Epithelial cell of proximal tubule (primary cell): ENCODE results near the gene DLG5. TPM values are rescaled to one million over a fixed set of nuclear protein-coding genes. Genes with fewer than 3 reads are reported as not detected.

ENCODE experiments used
- DNase-seq: peaks from one replicate; pipeline ENCODE4 v3.0.0-alpha.2; 2011; ENCODE audit warnings: low read depth
- H3K4me3 ChIP-seq: 2 replicates; pipeline ENCODE4 v1.5.1; 2011; ENCODE audit warnings: low read depth, mild to moderate bottlenecking, low read length
- CTCF ChIP-seq: conservative IDR thresholded peaks from 2 replicates; pipeline ENCODE4 v1.5.1; 2012; ENCODE audit warnings: low read depth, mild to moderate bottlenecking, low read length
- total RNA-seq: library from RNA; depleted of rRNA; stranded (reverse); fragments of >200 nt; gene quantifications from 2 replicates; pipeline ENCODE4 v1.2.3, GENCODE V29; 2015

DLG5 gene
- total RNA-seq, 1 donor from 2014 or later = 23.4 TPM

GRCh38 chr10:77922055-77922454 lies 4.5 kb downstream of the DLG5 start:
- no peak for DNase-seq
- H3K4me3 ChIP-seq = no peak overlapping the region
- TF ChIP-seq CTCF = no peak

- no peak for DNase-seq
- no peak for TF ChIP-seq CTCF
- no peak overlapping the region for H3K4me3 ChIP-seq
Measured at GRCh38 chr10:77921395-77921794, 5.2 kb downstream of the DLG5 start.

GRCh38 chr10:77920495-77920894 lies 6.1 kb downstream of the DLG5 start:
- no peak overlapping the region for H3K4me3 ChIP-seq
- DNase-seq = no peak
- TF ChIP-seq CTCF = no peak

DNA sequence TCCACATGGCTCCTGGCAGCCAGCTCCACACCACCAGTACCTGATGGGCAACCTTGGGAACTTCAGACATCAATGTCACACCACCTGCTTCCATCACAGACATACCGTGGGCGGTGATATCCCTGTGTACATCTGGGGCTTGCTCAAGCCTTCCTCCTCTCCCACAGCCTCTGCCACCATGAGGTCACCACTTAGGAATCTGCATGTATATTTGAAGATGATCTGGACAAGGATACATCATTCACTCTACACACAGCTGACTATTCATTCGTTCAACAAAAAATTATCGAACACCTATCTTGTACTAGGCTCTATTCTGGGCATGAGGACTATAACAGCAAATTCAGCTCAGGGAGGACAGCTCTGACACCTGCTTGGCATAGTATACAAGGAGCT lies 6.8 kb downstream of the DLG5 start:
- no peak for TF ChIP-seq CTCF
- H3K4me3 ChIP-seq = no peak overlapping the region
- DNase-seq = no peak

DNA sequence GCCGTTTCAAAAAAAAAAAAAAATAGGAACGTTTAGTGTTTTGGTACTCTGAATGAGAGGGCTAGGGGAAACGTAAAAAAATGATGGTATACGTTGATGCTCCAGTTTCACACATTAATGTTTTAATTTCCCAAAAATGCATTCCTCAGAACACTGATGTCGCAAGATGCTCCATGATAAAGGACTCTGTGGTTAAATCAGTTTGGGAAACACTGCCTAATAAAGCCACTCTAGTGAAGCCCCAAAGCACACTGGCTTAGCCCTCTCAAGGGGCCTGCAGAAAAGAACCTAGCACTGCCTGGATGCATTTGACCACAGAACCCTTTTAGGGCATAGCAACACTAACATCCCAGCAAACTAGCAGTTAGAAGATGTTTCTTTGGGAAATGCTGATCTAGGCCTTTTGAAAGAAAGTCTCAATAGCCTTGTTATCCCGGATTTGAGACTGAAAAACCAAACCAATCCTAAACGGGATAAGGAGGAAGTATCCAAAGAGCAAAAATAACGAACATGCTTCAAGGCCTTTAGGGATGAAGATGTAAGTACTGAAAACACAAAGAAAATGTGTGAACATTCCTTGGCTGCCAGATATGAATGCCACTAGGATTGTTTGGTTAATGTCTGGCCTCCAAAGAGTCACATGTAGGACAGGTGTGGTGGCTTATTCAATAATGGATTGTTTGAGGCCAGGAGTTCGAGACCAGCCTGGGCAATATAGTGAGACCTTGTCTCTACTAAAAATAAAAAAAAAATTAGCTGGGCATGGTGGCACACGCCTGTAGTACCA lies 11.0 kb downstream of the DLG5 start:
- TF ChIP-seq CTCF = no peak
- H3K4me3 ChIP-seq = no peak overlapping the region
- DNase-seq = no peak

DNA sequence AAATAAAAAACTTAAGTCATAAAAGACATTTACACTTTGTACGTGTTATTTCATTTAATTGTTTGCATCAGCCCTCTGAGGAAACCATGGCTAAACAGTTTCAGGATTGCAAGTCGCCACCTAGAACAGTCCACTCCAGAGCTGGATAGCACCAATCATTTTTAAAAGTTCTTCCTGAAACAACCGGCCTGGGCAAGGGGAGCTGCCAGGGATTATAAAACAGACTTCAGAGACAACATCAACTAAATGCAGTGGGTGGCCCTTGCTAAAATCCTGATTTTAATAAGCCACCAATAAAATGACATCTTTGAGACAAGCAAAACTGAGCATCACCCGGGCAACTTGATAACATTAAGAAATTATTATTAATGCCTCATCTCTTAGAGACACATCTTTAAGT lies 13.5 kb downstream of the DLG5 start:
- no peak overlapping the region for H3K4me3 ChIP-seq
- DNase-seq = no peak
- no peak for TF ChIP-seq CTCF

DNA sequence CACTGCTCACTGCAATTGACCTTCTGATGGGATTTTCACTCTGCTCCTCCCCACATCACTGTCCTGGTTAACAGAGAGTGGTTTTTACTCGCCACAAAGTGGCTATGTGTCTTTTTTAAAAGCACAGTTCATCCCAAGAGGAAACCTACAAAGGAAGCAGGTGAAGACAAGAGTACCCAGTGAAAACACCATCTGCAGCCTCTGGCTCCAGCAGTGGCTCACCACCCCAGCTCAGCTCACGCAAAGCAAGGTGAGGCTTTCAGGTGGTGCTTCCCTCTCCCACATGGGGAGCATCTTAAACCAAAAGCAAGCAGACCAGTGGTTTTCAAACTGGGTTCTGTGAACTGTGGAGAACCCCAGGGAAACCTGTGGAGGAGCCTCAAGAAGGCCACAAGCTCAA lies 14.0 kb downstream of the DLG5 start:
- H3K4me3 ChIP-seq = no peak overlapping the region
- no peak for DNase-seq
- TF ChIP-seq CTCF = no peak
